Neural cell (in vitro differentiated cells): ENCODE data around the gene ANXA6. TPM values are rescaled to one million over a fixed set of nuclear protein-coding genes. Genes with fewer than 3 reads are reported as not detected.

Source experiments
- H2AFZ ChIP-seq: fragments of 200-600, 300-800 bp; sonication (generic), shearing (Covaris generic); 2 replicates; pipeline ENCODE4 v1.6.0; 2014; ENCODE audit warnings: low read depth, mild to moderate bottlenecking, antibody characterized with exemption, low read length, moderate library complexity
- H3F3A ChIP-seq: fragments of 200-600 bp; shearing (Covaris generic); 2 replicates; pipeline ENCODE4 v1.6.1; 2016; ENCODE audit warnings: mild to moderate bottlenecking, moderate library complexity, mixed read lengths, antibody characterized with exemption, low read length; ENCODE audit not compliant: insufficient read depth, poor library complexity, severe bottlenecking
- H3K27ac ChIP-seq: fragments of 200-600, 300-800 bp; sonication (generic), shearing (Covaris generic); 2 replicates; pipeline ENCODE4 v1.5.1; 2014; ENCODE audit warnings: mild to moderate bottlenecking, low read length, moderate library complexity
- H3K27me3 ChIP-seq: fragments of 300-800, 200-600 bp; sonication (generic), shearing (Covaris generic); 2 replicates; pipeline ENCODE4 v1.6.0; 2014; ENCODE audit warnings: mild to moderate bottlenecking, low read depth, low read length, moderate library complexity; ENCODE audit not compliant: insufficient read depth
- H3K36me3 ChIP-seq: fragments of 300-800, 200-600 bp; sonication (generic), shearing (Covaris generic); 2 replicates; pipeline ENCODE4 v1.5.1; 2014; ENCODE audit warnings: mild to moderate bottlenecking, antibody characterized with exemption, low read length, moderate library complexity; ENCODE audit not compliant: insufficient read depth
- H3K4me2 ChIP-seq: fragments of 300-800, 200-600 bp; sonication (generic), shearing (Covaris generic); 2 replicates; pipeline ENCODE4 v1.6.0; 2014; ENCODE audit warnings: mild to moderate bottlenecking, low read length
- H3K4me3 ChIP-seq: fragments of 300-800, 200-600 bp; sonication (generic), shearing (Covaris generic); 2 replicates; pipeline ENCODE4 v1.5.1; 2014; ENCODE audit warnings: mild to moderate bottlenecking, low read length, moderate library complexity
- H3K79me2 ChIP-seq: fragments of 200-600 bp; shearing (Covaris generic); replicated peaks from 2 replicates; pipeline ENCODE4 v1.6.0; 2014; ENCODE audit warnings: mild to moderate bottlenecking, low read length, moderate library complexity; ENCODE audit not compliant: insufficient read depth
- H3K9ac ChIP-seq: fragments of 300-800, 200-600 bp; sonication (generic), shearing (Covaris generic); 2 replicates; pipeline ENCODE4 v1.6.1; 2016; ENCODE audit warnings: mild to moderate bottlenecking, low read length, mixed read lengths
- H3K9me2 ChIP-seq: fragments of 200-600 bp; shearing (Covaris generic); 2 replicates; pipeline ENCODE4 v1.6.1; 2016; ENCODE audit warnings: mild to moderate bottlenecking, low read length, mixed read lengths; ENCODE audit not compliant: insufficient read depth
- H3K9me3 ChIP-seq: fragments of 200-600, 300-800 bp; sonication (generic), shearing (Covaris generic); 2 replicates; pipeline ENCODE4 v1.6.1; 2016; ENCODE audit warnings: mild to moderate bottlenecking, mixed run types, low read length, moderate library complexity, mixed read lengths
- H4K20me1 ChIP-seq: fragments of 200-600 bp; shearing (Covaris generic); 2 replicates; pipeline ENCODE4 v1.6.1; 2016; ENCODE audit warnings: mild to moderate bottlenecking, mixed run types; ENCODE audit not compliant: insufficient read depth
- CTCF ChIP-seq: fragments of 450-650 bp; IDR thresholded peaks from 2 replicates; pipeline ENCODE4 v1.5.1; 2014; ENCODE audit warnings: antibody characterized with exemption, mild to moderate bottlenecking, moderate library complexity; ENCODE audit not compliant: poor library complexity, severe bottlenecking
- EP300 ChIP-seq: fragments of 450-650 bp; conservative IDR thresholded peaks from 2 replicates; pipeline ENCODE4 v1.6.1; 2014; ENCODE audit warnings: antibody characterized with exemption, mild to moderate bottlenecking, moderate library complexity; ENCODE audit not compliant: poor library complexity, severe bottlenecking
- EZH2 ChIP-seq: fragments of 200-600, 300-800 bp; shearing (Covaris generic), sonication (generic); IDR thresholded peaks from 2 replicates; pipeline ENCODE4 v1.6.1; 2014; ENCODE audit warnings: antibody characterized with exemption, low read length, borderline replicate concordance, mild to moderate bottlenecking; ENCODE audit not compliant: insufficient read depth, poor library complexity, severe bottlenecking
- MXI1 ChIP-seq: fragments of 450-650 bp; conservative IDR thresholded peaks from 2 replicates; pipeline ENCODE4 v1.6.1; 2014; ENCODE audit warnings: antibody characterized with exemption, mild to moderate bottlenecking; ENCODE audit not compliant: poor library complexity, severe bottlenecking
- POLR2AphosphoS5 ChIP-seq: IDR thresholded peaks from 2 replicates; pipeline ENCODE4 v1.6.1; 2012
- REST ChIP-seq: IDR thresholded peaks from 2 replicates; pipeline ENCODE4 v1.6.1; 2012; ENCODE audit warnings: borderline replicate concordance
- TAF1 ChIP-seq: IDR thresholded peaks from 2 replicates; pipeline ENCODE4 v1.6.1; 2012; ENCODE audit warnings: low read depth
- polyA plus RNA-seq: library from polyadenylated mRNA; depleted of rRNA; stranded (reverse); fragments of >200 nt; gene quantifications from 2 replicates; pipeline ENCODE4 v1.2.3, GENCODE V29; 2014

Gene ANXA6
- polyA plus RNA-seq, 1 donor from 2014 or later: 27.5 TPM

GRCh38 chr5:151082282-151082902 lies 75.2 kb downstream of the ANXA6 start:
- H3K9ac ChIP-seq: no peak overlapping the region
- H3K27ac ChIP-seq: no peak overlapping the region
- no peaks in the 10 kb centered on the region for H3K79me2 ChIP-seq
- no peak overlapping the region for H3K4me2 ChIP-seq
- no peaks in the 10 kb centered on the region for H3K9me3 ChIP-seq
- H2AFZ ChIP-seq: no peak overlapping the region
- H4K20me1 ChIP-seq: no peaks in the 10 kb centered on the region
- H3K4me3 ChIP-seq: no peak overlapping the region
- H3K36me3 ChIP-seq: no peaks in the 10 kb centered on the region
- TF ChIP-seq REST (no peak), CTCF (peak; percentile 30)
- no peaks in the 10 kb centered on the region for H3F3A ChIP-seq
- no peaks in the 10 kb centered on the region for H3K9me2 ChIP-seq
- H3K27me3 ChIP-seq: no peaks in the 10 kb centered on the region

- no peaks in the 10 kb centered on the region for H3K27me3 ChIP-seq
- H3K36me3 ChIP-seq: no peaks in the 10 kb centered on the region
- H3K4me3 ChIP-seq: peak overlapping the region; percentile 87
- H3K4me2 ChIP-seq: peak overlapping the region; percentile 71
- peak overlapping the region; percentile 82 for H3K9ac ChIP-seq
- H3K9me3 ChIP-seq: no peaks in the 10 kb centered on the region
- TF ChIP-seq POLR2AphosphoS5: no peak
- no peaks in the 10 kb centered on the region for H4K20me1 ChIP-seq
- no peaks in the 10 kb centered on the region for H3K79me2 ChIP-seq
- no peaks in the 10 kb centered on the region for H3K9me2 ChIP-seq
- no peak overlapping the region for H3K27ac ChIP-seq
- no peaks in the 10 kb centered on the region for H3F3A ChIP-seq
- H2AFZ ChIP-seq: no peak overlapping the region
Observed at GRCh38 chr5:151081431-151082281, 75.9 kb downstream of the ANXA6 start.

GRCh38 chr5:151080613-151081430 lies 76.8 kb downstream of the ANXA6 start, which contains the start of gene TNIP1:
Gene TNIP1, minus strand, starts transcription at chr5:151081034. Its CDS starts 15,939 bp downstream, at chr5:151065095.
- H3K27me3 ChIP-seq: no peaks in the 10 kb centered on the region
- peak within 1 kb of the TSS; percentile 71 for H3K4me2 ChIP-seq
- no peaks in the 10 kb centered on the region for H3K36me3 ChIP-seq
- H2AFZ ChIP-seq: peak within 1 kb of the TSS; percentile 45
- H3K27ac ChIP-seq: peak within 1 kb of the TSS; percentile 37
- H3K79me2 ChIP-seq: no peaks in the 10 kb centered on the region
- H3K4me3 ChIP-seq: peak within 1 kb of the TSS; percentile 87
- no peaks in the 10 kb centered on the region for H4K20me1 ChIP-seq
- H3K9me3 ChIP-seq: no peaks in the 10 kb centered on the region
- H3F3A ChIP-seq: no peaks in the 10 kb centered on the region
- peak within 1 kb of the TSS; percentile 82 for H3K9ac ChIP-seq
- no peaks in the 10 kb centered on the region for H3K9me2 ChIP-seq
- peak; percentile 36 for TF ChIP-seq REST
- TF ChIP-seq TAF1: no peak
- no peak for TF ChIP-seq EZH2
- TF ChIP-seq MXI1: peak; percentile 35
- TF ChIP-seq EP300: peak; percentile 6
- TF ChIP-seq CTCF: no peak
- TF ChIP-seq POLR2AphosphoS5: peak; percentile 61
